HEK293 (cell line): ENCODE results near the gene ZGLP1.

Experiments used
- CTCF ChIA-PET: fragments of 350-600 bp; formaldehyde crosslinking; extraction: SDS; loops from one replicate; lab custom pipeline; 2021; ENCODE audit warnings: antibody characterized with exemption; lab: Yijun Ruan, JAX
- POLR2A ChIA-PET: fragments of 300-600 bp; formaldehyde crosslinking; extraction: SDS; loops from one replicate; lab custom pipeline; 2020; ENCODE audit warnings: antibody characterized with exemption, inconsistent platforms; lab: Yijun Ruan, JAX
- H3K27ac ChIP-seq: fragments of 200-500 bp; sonication (Bioruptor generic); 2 replicates; pipeline ENCODE4 v1.5.1; 2014; ENCODE audit warnings: low read depth, low read length, control low read depth, inconsistent platforms; ENCODE audit errors: extremely low read depth
- H3K36me3 ChIP-seq, 2 experiments: fragments of 200-500 bp in 1 of 2; sonication (Bioruptor generic) in 1 of 2; 1 replicate in 1 of 2; 2 replicates in 1 of 2; pipeline ENCODE4 v1.5.1; 2014 to 2017; ENCODE audit warnings: inconsistent platforms in 2 of 2, low read length in 2 of 2; ENCODE audit not compliant: control insufficient read depth in 2 of 2, insufficient read depth in 1 of 2
- H3K4me1 ChIP-seq: fragments of 200-500 bp; sonication (Bioruptor generic); 2 replicates; pipeline ENCODE4 v1.5.1; 2014; ENCODE audit warnings: mild to moderate bottlenecking, low read length, inconsistent platforms; ENCODE audit not compliant: control insufficient read depth, insufficient read depth
- H3K4me3 ChIP-seq: 2 replicates; pipeline ENCODE4 v1.5.1; 2011; ENCODE audit warnings: low read depth, mild to moderate bottlenecking, control low read depth, low read length, moderate library complexity
- H3K9me3 ChIP-seq: fragments of 200-500 bp; sonication (Bioruptor generic); 2 replicates; pipeline ENCODE4 v1.5.1; 2014; ENCODE audit warnings: low read depth, low read length, inconsistent platforms; ENCODE audit not compliant: control insufficient read depth, insufficient read depth
- GLIS2 ChIP-seq: fragments of 450-650 bp; formaldehyde crosslinking; IDR thresholded peaks from 2 replicates; pipeline ENCODE4 v1.5.1; 2016; ENCODE audit warnings: missing biosample characterization, missing genetic modification characterization
- MEIS1 ChIP-seq: sonication (generic); formaldehyde crosslinking; IDR thresholded peaks from 2 replicates; pipeline ENCODE4 v1.8.1; 2022; ENCODE audit warnings: missing genetic modification reagents, mild to moderate bottlenecking, borderline replicate concordance
- MZF1 ChIP-seq: fragments of 450-650 bp; formaldehyde crosslinking; IDR thresholded peaks from 2 replicates; pipeline ENCODE4 v1.5.1; 2017; ENCODE audit warnings: missing biosample characterization, missing genetic modification characterization, borderline replicate concordance
- ZFP41 ChIP-seq: fragments of 450-650 bp; formaldehyde crosslinking; IDR thresholded peaks from 2 replicates; pipeline ENCODE4 v1.5.1; 2016; ENCODE audit warnings: missing biosample characterization, missing genetic modification characterization, borderline replicate concordance
- ZNF16 ChIP-seq: fragments of 450-650 bp; formaldehyde crosslinking; IDR thresholded peaks from 2 replicates; pipeline ENCODE4 v1.5.1; 2016; ENCODE audit warnings: low read depth, missing biosample characterization, missing genetic modification characterization
- ZNF514 ChIP-seq: fragments of 450-650 bp; formaldehyde crosslinking; IDR thresholded peaks from 2 replicates; pipeline ENCODE4 v1.5.1; 2016; ENCODE audit warnings: missing biosample characterization, missing genetic modification characterization
- ZNF549 ChIP-seq: fragments of 450-650 bp; IDR thresholded peaks from 2 replicates; pipeline ENCODE4 v1.5.1; 2018; ENCODE audit warnings: missing biosample characterization, missing genetic modification characterization, mild to moderate bottlenecking, inconsistent platforms, moderate library complexity
- ZNF623 ChIP-seq: fragments of 450-650 bp; formaldehyde crosslinking; IDR thresholded peaks from 2 replicates; pipeline ENCODE4 v1.5.1; 2016; ENCODE audit warnings: missing biosample characterization, missing genetic modification characterization
- ZNF837 ChIP-seq: fragments of 450-650 bp; formaldehyde crosslinking; IDR thresholded peaks from 2 replicates; pipeline ENCODE4 v1.5.1; 2016; ENCODE audit warnings: missing biosample characterization, missing genetic modification characterization
- TF ChIP-seq, protein P1 (sequence below): fragments of 450-650 bp; formaldehyde crosslinking; IDR thresholded peaks from 2 replicates; pipeline ENCODE4; 2016; ENCODE audit warnings: missing biosample characterization, missing genetic modification characterization
- TF ChIP-seq, protein P2 (sequence below): fragments of 450-650 bp; formaldehyde crosslinking; IDR thresholded peaks from 2 replicates; pipeline ENCODE4 v1.5.1; 2017; ENCODE audit warnings: missing biosample characterization, missing genetic modification characterization

Gene ZGLP1

DNA sequence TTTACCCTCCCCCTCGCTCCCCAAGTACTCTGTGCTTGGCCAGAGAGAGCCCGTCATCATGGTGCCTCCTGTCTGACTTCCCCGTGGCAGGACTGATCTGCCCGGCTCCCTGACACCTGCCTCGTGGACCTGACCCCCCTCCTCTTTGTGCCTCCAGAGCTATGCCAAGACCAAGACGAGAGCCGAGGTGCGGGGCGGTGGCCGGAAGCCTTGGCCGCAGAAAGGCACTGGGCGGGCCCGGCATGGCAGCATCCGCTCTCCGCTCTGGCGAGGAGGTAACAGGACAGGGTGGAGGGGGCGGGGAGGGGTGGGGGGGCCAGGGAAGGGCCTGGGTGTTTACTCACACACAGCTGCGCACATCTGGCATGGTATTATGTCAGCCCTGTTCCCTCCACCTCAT, 53.1 kb downstream of the ZGLP1 start:
- ChIA-PET CTCF (interaction anchor here (0.6 to 7.9 kb wide), 6 partner anchors 30 to 399 kb away, joined by 3 to 141 read pairs (median 4); partner anchors contain the start of gene TYK2), POLR2A (no interaction called here)
- H3K27ac ChIP-seq = no peak overlapping the region
- TF ChIP-seq ZNF514 (tag by site-specific recombination) = no peak
- no peak for TF ChIP-seq ZNF837 (tag by site-specific recombination)
- TF ChIP-seq MEIS1 (CRISPR knock-in tag) = no peak
- TF ChIP-seq ZNF549 (tag by site-specific recombination) = no peak
- TF ChIP-seq, protein P1, sequence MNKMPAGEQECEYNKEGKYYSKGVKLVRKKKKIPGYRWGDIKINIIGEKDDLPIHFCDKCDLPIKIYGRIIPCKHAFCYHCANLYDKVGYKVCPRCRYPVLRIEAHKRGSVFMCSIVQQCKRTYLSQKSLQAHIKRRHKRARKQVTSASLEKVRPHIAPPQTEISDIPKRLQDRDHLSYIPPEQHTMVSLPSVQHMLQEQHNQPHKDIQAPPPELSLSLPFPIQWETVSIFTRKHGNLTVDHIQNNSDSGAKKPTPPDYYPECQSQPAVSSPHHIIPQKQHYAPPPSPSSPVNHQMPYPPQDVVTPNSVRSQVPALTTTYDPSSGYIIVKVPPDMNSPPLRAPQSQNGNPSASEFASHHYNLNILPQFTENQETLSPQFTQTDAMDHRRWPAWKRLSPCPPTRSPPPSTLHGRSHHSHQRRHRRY (tag by site-specific recombination) = no peak
- H3K36me3 ChIP-seq = peaks cover 25 to 64% of the 10 kb centered on the region in 2 experiments; a peak in 2 of 3 replicates
- H3K4me1 ChIP-seq = no peaks in the 10 kb centered on the region
- no peaks in the 10 kb centered on the region for H3K9me3 ChIP-seq
- no peak overlapping the region for H3K4me3 ChIP-seq

DNA sequence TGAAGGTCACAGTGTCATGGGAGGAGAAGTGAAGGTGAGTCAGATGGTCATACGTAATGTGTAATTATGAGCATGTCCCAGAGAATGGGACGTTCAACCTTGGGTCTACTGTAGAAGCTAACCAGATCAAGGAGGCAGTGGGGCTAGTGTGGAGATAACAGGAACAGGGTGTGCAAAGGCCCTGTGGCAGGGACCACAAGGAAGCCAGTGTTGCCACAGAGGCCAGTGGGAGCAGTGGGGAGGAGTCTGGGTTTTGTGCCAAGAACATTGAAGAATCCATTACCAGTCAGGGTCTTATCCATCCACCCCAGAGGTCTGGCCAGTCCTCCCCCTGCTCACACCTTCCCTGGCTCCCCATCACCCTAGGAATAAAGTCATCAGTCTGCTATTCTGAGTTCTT, 54.3 kb downstream of the ZGLP1 start:
- Histone ChIP-seq H3K36me3 (peaks cover 25 to 64% of the 10 kb centered on the region in 2 experiments; a peak in 2 of 3 replicates), H3K9me3 (no peaks in the 10 kb centered on the region), H3K4me1 (no peaks in the 10 kb centered on the region), H3K27ac (no peak overlapping the region), H3K4me3 (no peak overlapping the region)
- ChIA-PET CTCF (interaction anchor here (0.6 to 7.9 kb wide), 3 partner anchors 10 to 132 kb away, joined by 3 to 141 read pairs (median 3); no protein-coding TSS in a partner anchor), POLR2A (interaction anchor here (0.9 kb wide), 1 partner anchor 36 kb away, joined by 3 read pairs; no protein-coding TSS in a partner anchor)
- TF ChIP-seq GLIS2 (tag by site-specific recombination) (no peak), ZFP41 (no peak), ZNF623 (tag by site-specific recombination) (peak; percentile 99), ZNF16 (tag by site-specific recombination) (0 out of 2 replicates have a peak, but pooled peaks have one; percentile 30), MZF1 (tag by site-specific recombination) (no peak)
- TF ChIP-seq, protein P1 (tag by site-specific recombination) = no peak
- TF ChIP-seq, protein P2, sequence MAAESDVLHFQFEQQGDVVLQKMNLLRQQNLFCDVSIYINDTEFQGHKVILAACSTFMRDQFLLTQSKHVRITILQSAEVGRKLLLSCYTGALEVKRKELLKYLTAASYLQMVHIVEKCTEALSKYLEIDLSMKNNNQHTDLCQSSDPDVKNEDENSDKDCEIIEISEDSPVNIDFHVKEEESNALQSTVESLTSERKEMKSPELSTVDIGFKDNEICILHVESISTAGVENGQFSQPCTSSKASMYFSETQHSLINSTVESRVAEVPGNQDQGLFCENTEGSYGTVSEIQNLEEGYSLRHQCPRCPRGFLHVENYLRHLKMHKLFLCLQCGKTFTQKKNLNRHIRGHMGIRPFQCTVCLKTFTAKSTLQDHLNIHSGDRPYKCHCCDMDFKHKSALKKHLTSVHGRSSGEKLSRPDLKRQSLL = no peak
